B cell (primary cell): ENCODE data around the gene RGS7.
"Not testable (repeated sequence)": the region's sequence is repeated elsewhere in the genome, so short reads cannot be mapped to it uniquely, and the experiment has no call there.

Source experiments
- CTCF ChIP-seq: fragments of 200-600 bp; IDR thresholded peaks from one replicate; pipeline ENCODE4 v1.8.0; 2022; ENCODE audit warnings: antibody characterized with exemption, mild to moderate bottlenecking
- EZH2 ChIP-seq: IDR thresholded peaks from 2 replicates; pipeline ENCODE4 v1.6.1; 2012; ENCODE audit warnings: borderline replicate concordance, low read depth, mild to moderate bottlenecking, moderate library complexity, low read length; ENCODE audit not compliant: insufficient read depth, poor library complexity, severe bottlenecking

GRCh38 chr1:241302024-241302423, 55.0 kb downstream of the RGS7 start:
- not testable (repeated sequence) for TF ChIP-seq CTCF, EZH2
